Activated B cell treated with CpG ODN at 0.5 μM for 24 hours (primary cell): ENCODE results near the gene ZSWIM2. TPM values are rescaled to one million over a fixed set of nuclear protein-coding genes. Genes with fewer than 3 reads are reported as not detected.

Experiments
- ATAC-seq: fragments of 200-7000 bp; cut with Tn5 transposase; one replicate; pipeline ENCODE4 v1.10.0; 2021; ENCODE audit warnings: low read depth, mild to moderate bottlenecking, moderate library complexity
- CTCF ChIA-PET: fragments of 350-600 bp; sonication (Branson Sonifier 250); formaldehyde crosslinking; loops from one replicate; lab custom pipeline; 2021; ENCODE audit warnings: antibody characterized with exemption; lab: Charles Lee
- POLR2A ChIA-PET: fragments of 350-600 bp; sonication (Branson Sonifier 250); formaldehyde crosslinking; loops from one replicate; lab custom pipeline; 2021; ENCODE audit warnings: antibody characterized with exemption; lab: Charles Lee
- DNase-seq: peaks from one replicate; pipeline ENCODE4 v3.0.0; 2022
- H3K27ac Mint-ChIP-seq: one replicate; pipeline ENCODE4 v1.8.0; 2020; ENCODE audit warnings: mixed read lengths
- H3K27me3 Mint-ChIP-seq: one replicate; pipeline ENCODE4 v1.8.0; 2021; ENCODE audit warnings: mixed read lengths
- H3K36me3 Mint-ChIP-seq: one replicate; pipeline ENCODE4 v1.8.0; 2021; ENCODE audit warnings: low read depth, mixed read lengths
- H3K4me1 Mint-ChIP-seq: one replicate; pipeline ENCODE4 v1.8.0; 2021; ENCODE audit warnings: mixed read lengths
- H3K4me3 Mint-ChIP-seq: one replicate; pipeline ENCODE4 v1.8.0; 2020; ENCODE audit warnings: mild to moderate bottlenecking, mixed read lengths
- H3K9me3 Mint-ChIP-seq: one replicate; pipeline ENCODE4 v1.8.0; 2020; ENCODE audit warnings: mixed read lengths
- CTCF ChIP-seq: fragments of 200-600 bp; IDR thresholded peaks from one replicate; pipeline ENCODE4 v1.8.0; 2022; ENCODE audit warnings: antibody characterized with exemption, mild to moderate bottlenecking
- intact Hi-C: fragments of 100-400 bp; cut with micrococcal nuclease; formaldehyde crosslinking; loops from one replicate; pipeline ENCODE4 v1.15.1; 2024
- total RNA-seq: library from RNA; stranded (reverse); gene quantifications from 2 replicates; pipeline ENCODE4 v1.2.3, GENCODE V29; 2022

The ZSWIM2 gene
- total RNA-seq, 1 donor from 2014 or later = not detected

- POLR2A ChIA-PET = no interaction called here
- H3K36me3 Mint-ChIP-seq = no peaks in the 10 kb centered on the region
- intact Hi-C loops = no loop called here
- DNase-seq (no peak), ATAC-seq (no peak)
- H3K4me1 Mint-ChIP-seq = no peaks in the 10 kb centered on the region
- no peak overlapping the region for H3K27ac Mint-ChIP-seq
- no peak for TF ChIP-seq CTCF
- CTCF ChIA-PET = interaction anchor here (0.7 kb wide), 1 partner anchor 39 kb away, joined by 3 read pairs; no protein-coding TSS in a partner anchor
- H3K4me3 Mint-ChIP-seq = no peak overlapping the region
- no peaks in the 10 kb centered on the region for H3K27me3 Mint-ChIP-seq
- peaks cover 11% of the 10 kb centered on the region for H3K9me3 Mint-ChIP-seq
Measured at GRCh38 chr2:186783254-186783653, 65.7 kb downstream of the ZSWIM2 start.

DNA sequence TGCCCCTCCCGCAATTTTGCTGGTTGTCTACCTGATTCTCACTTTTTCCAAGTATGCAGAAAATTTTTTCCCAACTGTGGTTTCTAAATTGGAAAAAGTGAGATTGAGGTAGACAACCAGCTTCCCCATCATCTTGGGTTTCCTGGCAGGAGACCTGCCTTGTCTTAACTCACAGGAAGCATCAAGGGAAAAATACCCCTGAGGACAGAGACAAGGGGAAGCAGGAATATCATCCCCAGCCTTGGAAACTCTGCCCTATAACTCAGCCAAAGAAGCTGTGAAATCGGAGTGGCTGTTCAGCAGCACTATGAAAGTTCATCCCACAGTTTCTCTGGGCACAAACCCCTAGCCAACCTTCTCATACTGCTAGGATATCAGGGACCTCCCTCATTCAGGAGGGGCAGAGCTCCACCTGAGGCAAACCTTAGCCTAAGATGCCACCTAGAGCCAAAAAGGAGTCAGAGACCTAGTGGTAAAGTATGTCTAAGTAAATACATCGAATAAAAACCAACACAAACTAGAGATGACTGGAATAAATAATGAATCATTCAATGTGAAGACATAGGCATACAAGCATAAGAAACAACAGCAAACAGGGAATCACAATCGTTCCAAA is 68.2 kb downstream of the ZSWIM2 start:
- ATAC-seq (no peak), DNase-seq (no peak)
- Mint-ChIP-seq H3K4me3 (no peak overlapping the region), H3K4me1 (no peaks in the 10 kb centered on the region), H3K27me3 (no peaks in the 10 kb centered on the region), H3K36me3 (no peaks in the 10 kb centered on the region), H3K27ac (no peak overlapping the region), H3K9me3 (peaks cover 9% of the 10 kb centered on the region)
- intact Hi-C loops = no loop called here
- TF ChIP-seq CTCF = no peak
- ChIA-PET POLR2A (no interaction called here), CTCF (no interaction called here)

Other genes with a start within 250 kb of the ZSWIM2 start
- 0.05 TPM in 1 of 2 replicates, not detected in the other for gene FAM171B, start 155.1 kb downstream of the ZSWIM2 start, total RNA-seq